HG03460 (cell line): Measurements from ENCODE around the gene BUB1B.

Experiments used
- ATAC-seq: cut with Tn5 transposase; IDR thresholded peaks from one replicate; pipeline ENCODE4 v1.9.1; 2021; ENCODE audit not compliant: unreplicated experiment

BUB1B gene

GRCh38 chr15:40239404-40239692, 78.5 kb downstream of the BUB1B start:
- ATAC-seq = no peak

- ATAC-seq = no peak
Measured at GRCh38 chr15:40239693-40240618, 79.1 kb downstream of the BUB1B start.

- ATAC-seq = no peak
Measured at GRCh38 chr15:40240619-40241221, 79.9 kb downstream of the BUB1B start.

- ATAC-seq = no peak
Measured at GRCh38 chr15:40241269-40242212, 80.7 kb downstream of the BUB1B start.

- ATAC-seq = no peak
Measured at GRCh38 chr15:40242213-40242599, 81.3 kb downstream of the BUB1B start.

- ATAC-seq = no peak
Measured at GRCh38 chr15:40242601-40243000, 81.7 kb downstream of the BUB1B start.

GRCh38 chr15:40243126-40243810, 82.4 kb downstream of the BUB1B start:
- ATAC-seq = no peak

GRCh38 chr15:40244961-40245523, 84.2 kb downstream of the BUB1B start:
- no peak for ATAC-seq

GRCh38 chr15:40245666-40246450, 85.0 kb downstream of the BUB1B start:
- ATAC-seq = no peak

- no peak for ATAC-seq
Measured at GRCh38 chr15:40246496-40247280, 85.8 kb downstream of the BUB1B start.

GRCh38 chr15:40247406-40247971, 86.6 kb downstream of the BUB1B start:
- ATAC-seq = no peak

GRCh38 chr15:40248006-40248783, 87.3 kb downstream of the BUB1B start:
- ATAC-seq = no peak

GRCh38 chr15:40249477-40250303, 88.8 kb downstream of the BUB1B start:
- no peak for ATAC-seq

- no peak for ATAC-seq
Measured at GRCh38 chr15:40250304-40250656, 89.4 kb downstream of the BUB1B start.

GRCh38 chr15:40250771-40251483, 90.1 kb downstream of the BUB1B start:
- no peak for ATAC-seq

GRCh38 chr15:40251486-40252140, 90.7 kb downstream of the BUB1B start:
- no peak for ATAC-seq
